HEK293T (cell line): ENCODE data around the gene AFG3L2.
A peak's percentile ranks its signal among the peaks of the same experiment; 100 is the strongest.

ENCODE experiments used
- CTCF ChIA-PET: fragments of 350-600 bp; formaldehyde crosslinking; extraction: SDS; loops from one replicate; lab custom pipeline; 2021; ENCODE audit warnings: antibody characterized with exemption, inconsistent platforms; lab: Yijun Ruan, JAX
- POLR2A ChIA-PET: fragments of 350-600 bp; formaldehyde crosslinking; extraction: SDS; loops from one replicate; lab custom pipeline; 2020; ENCODE audit warnings: antibody characterized with exemption, inconsistent platforms; lab: Yijun Ruan, JAX
- DNase-seq: peaks from one replicate; pipeline ENCODE4 v3.0.0; 2012; ENCODE audit warnings: mixed read lengths; ENCODE audit errors: extremely low spot score
- ARNT ChIP-seq: fragments of 450-650 bp; IDR thresholded peaks from 2 replicates; pipeline ENCODE4 v1.6.1; 2017; ENCODE audit warnings: mild to moderate bottlenecking
- BHLHE40 ChIP-seq: fragments of 450-650 bp; IDR thresholded peaks from 2 replicates; pipeline ENCODE4 v1.6.1; 2016; ENCODE audit warnings: mild to moderate bottlenecking, moderate library complexity, borderline replicate concordance
- CTBP1 ChIP-seq: fragments of 450-650 bp; IDR thresholded peaks from 2 replicates; pipeline ENCODE4 v1.6.1; 2016; ENCODE audit warnings: borderline replicate concordance
- ELF4 ChIP-seq: fragments of 450-650 bp; IDR thresholded peaks from 2 replicates; pipeline ENCODE4 v1.6.1; 2017; ENCODE audit warnings: antibody characterized with exemption
- FOXA1 ChIP-seq: fragments of 450-650 bp; IDR thresholded peaks from 2 replicates; pipeline ENCODE4 v1.6.1; 2016; ENCODE audit warnings: mild to moderate bottlenecking
- FOXK2 ChIP-seq: fragments of 450-650 bp; IDR thresholded peaks from 2 replicates; pipeline ENCODE4 v1.6.1; 2016; ENCODE audit warnings: mild to moderate bottlenecking
- FOXM1 ChIP-seq: fragments of 450-650 bp; IDR thresholded peaks from 2 replicates; pipeline ENCODE4 v1.6.1; 2017; ENCODE audit warnings: mild to moderate bottlenecking, borderline replicate concordance
- HDGF ChIP-seq: fragments of 450-650 bp; IDR thresholded peaks from 2 replicates; pipeline ENCODE4 v1.6.1; 2017; ENCODE audit warnings: antibody characterized with exemption, borderline replicate concordance
- L3MBTL2 ChIP-seq: fragments of 450-650 bp; conservative IDR thresholded peaks from 2 replicates; pipeline ENCODE4 v1.6.1; 2016; ENCODE audit warnings: mild to moderate bottlenecking
- LEF1 ChIP-seq: fragments of 450-650 bp; IDR thresholded peaks from 2 replicates; pipeline ENCODE4 v1.6.1; 2017; ENCODE audit warnings: mild to moderate bottlenecking, borderline replicate concordance
- NFRKB ChIP-seq: fragments of 450-650 bp; IDR thresholded peaks from 2 replicates; pipeline ENCODE4 v1.6.1; 2016; ENCODE audit warnings: mild to moderate bottlenecking, moderate library complexity
- SP1 ChIP-seq: fragments of 450-650 bp; IDR thresholded peaks from 2 replicates; pipeline ENCODE4 v1.6.1; 2017
- SUZ12 ChIP-seq: fragments of 450-650 bp; IDR thresholded peaks from 2 replicates; pipeline ENCODE4 v1.6.1; 2016; ENCODE audit warnings: mild to moderate bottlenecking
- TARDBP ChIP-seq: fragments of 450-650 bp; IDR thresholded peaks from 2 replicates; pipeline ENCODE4 v1.6.1; 2016
- ZNF384 ChIP-seq: fragments of 450-650 bp; IDR thresholded peaks from 2 replicates; pipeline ENCODE4 v1.6.1; 2016
- TF ChIP-seq, protein P1 (sequence below): fragments of 450-650 bp; IDR thresholded peaks from 2 replicates; pipeline ENCODE4 v1.6.1; 2016

Gene AFG3L2

DNA sequence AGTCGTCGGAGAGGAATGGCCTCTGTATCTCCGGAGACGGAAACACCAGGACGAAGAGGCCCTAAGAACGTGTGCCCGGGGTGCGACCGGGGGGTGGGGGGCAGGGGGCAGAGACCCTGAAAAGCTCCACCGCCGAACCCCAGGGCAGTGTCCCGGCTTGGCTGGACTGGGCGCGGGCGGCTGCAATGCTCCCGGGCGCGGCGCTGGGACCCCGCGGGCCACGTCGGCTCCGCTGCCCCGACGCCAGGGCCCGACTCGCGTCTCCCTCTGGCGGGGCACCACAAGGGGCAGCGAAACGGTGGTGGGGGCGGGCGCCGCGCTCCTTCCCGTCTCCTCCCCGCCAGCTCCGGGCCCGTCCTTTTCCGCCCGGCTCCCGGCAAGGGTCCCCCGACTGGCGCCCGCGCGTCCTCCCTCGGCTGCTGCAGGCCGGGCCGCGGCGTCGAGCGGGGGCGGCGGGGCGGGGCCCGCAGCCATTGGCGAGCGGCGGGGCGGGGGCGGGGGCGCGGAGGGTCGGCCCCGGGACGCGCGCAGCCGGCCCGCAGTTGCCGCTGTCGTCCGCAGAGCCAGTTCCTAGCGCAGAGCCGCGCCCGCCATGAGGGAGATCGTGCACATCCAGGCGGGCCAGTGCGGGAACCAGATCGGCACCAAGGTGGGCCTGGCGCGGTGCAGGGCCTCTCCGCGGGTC, 69.2 kb downstream of the AFG3L2 start, which contains the start of gene TUBB6:
Gene TUBB6 (plus strand): TSS at position 541 of the 685 bp plus-strand sequence. CDS start 52 bp downstream, at position 593.
- TF ChIP-seq CTBP1: no peak
- TF ChIP-seq SP1: no peak
- TF ChIP-seq, protein P1, sequence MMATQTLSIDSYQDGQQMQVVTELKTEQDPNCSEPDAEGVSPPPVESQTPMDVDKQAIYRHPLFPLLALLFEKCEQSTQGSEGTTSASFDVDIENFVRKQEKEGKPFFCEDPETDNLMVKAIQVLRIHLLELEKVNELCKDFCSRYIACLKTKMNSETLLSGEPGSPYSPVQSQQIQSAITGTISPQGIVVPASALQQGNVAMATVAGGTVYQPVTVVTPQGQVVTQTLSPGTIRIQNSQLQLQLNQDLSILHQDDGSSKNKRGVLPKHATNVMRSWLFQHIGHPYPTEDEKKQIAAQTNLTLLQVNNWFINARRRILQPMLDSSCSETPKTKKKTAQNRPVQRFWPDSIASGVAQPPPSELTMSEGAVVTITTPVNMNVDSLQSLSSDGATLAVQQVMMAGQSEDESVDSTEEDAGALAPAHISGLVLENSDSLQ: no peak
- TF ChIP-seq LEF1: no peak
- TF ChIP-seq FOXM1: no peak
- no peak for TF ChIP-seq TARDBP
- no peak for TF ChIP-seq NFRKB
- TF ChIP-seq BHLHE40: no peak
- no peak for TF ChIP-seq FOXK2
- no peak for TF ChIP-seq ELF4
- TF ChIP-seq L3MBTL2: no peak
- no peak for TF ChIP-seq ZNF384
- TF ChIP-seq SUZ12: no peak
- TF ChIP-seq HDGF: no peak
- TF ChIP-seq ARNT: no peak
- TF ChIP-seq FOXA1: no peak
- DNase-seq: peak; percentile 72
- CTCF ChIA-PET: no interaction called here
- POLR2A ChIA-PET: interaction anchor here (0.9 to 2.5 kb wide), 2 partner anchors 12 to 76 kb away, joined by 3 to 9 read pairs; no protein-coding TSS in a partner anchor

DNA sequence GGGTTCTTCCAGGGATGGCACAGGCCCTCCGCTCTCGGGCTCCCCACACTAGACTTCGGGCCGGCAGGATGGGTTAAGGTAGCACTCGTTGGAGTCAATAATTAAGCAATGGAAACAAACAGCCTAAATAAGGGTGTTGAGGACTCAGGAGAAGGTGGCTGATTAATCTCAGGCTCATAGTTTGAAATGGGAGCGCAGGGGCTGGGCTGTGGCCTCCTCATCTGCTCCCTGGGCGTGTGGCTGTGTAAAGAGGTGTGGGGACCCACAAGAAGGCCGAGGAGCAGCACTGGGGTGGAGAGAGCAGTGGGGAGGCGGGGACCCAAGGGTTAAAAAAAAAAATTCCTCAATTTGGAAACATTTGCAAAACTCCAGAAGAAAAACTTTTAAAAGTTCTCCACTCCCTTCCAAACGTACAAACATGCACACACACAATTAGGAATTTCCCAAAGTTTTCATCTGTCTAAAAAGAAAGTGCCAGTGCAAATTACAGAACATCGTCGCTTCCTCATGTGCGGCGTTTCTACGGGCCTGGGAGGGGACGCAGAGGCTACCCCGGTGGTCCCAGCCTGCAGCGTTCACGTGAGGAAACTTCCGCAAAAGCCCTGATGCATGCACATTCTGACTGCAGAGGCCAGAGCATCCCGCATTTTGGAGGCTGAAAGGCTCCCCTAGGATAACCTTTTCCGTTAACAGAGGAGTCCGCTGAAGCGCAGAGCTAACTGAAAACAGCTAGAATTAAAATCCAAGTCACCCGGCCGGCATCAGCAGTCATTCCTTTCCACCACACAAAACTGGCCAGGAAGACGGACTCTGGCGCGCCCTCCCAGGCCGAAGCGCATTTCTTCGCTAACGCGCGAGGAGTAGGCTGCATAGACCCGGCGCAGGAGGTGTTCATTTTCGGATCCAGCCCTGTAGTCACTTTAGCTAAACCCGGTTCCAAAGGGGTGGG, 70.0 kb downstream of the AFG3L2 start:
- no peak for TF ChIP-seq FOXA1
- no peak for TF ChIP-seq LEF1
- no peak for TF ChIP-seq CTBP1
- no peak for TF ChIP-seq ARNT
- TF ChIP-seq TARDBP: no peak
- no peak for TF ChIP-seq FOXM1
- TF ChIP-seq, protein P1: no peak
- no peak for TF ChIP-seq SUZ12
- no peak for TF ChIP-seq ZNF384
- no peak for TF ChIP-seq HDGF
- no peak for TF ChIP-seq FOXK2
- no peak for TF ChIP-seq BHLHE40
- no peak for TF ChIP-seq SP1
- no peak for DNase-seq
- CTCF ChIA-PET: no interaction called here
- POLR2A ChIA-PET: interaction anchor here (0.9 to 2.5 kb wide), 2 partner anchors 13 to 77 kb away, joined by 3 to 9 read pairs; no protein-coding TSS in a partner anchor

DNA sequence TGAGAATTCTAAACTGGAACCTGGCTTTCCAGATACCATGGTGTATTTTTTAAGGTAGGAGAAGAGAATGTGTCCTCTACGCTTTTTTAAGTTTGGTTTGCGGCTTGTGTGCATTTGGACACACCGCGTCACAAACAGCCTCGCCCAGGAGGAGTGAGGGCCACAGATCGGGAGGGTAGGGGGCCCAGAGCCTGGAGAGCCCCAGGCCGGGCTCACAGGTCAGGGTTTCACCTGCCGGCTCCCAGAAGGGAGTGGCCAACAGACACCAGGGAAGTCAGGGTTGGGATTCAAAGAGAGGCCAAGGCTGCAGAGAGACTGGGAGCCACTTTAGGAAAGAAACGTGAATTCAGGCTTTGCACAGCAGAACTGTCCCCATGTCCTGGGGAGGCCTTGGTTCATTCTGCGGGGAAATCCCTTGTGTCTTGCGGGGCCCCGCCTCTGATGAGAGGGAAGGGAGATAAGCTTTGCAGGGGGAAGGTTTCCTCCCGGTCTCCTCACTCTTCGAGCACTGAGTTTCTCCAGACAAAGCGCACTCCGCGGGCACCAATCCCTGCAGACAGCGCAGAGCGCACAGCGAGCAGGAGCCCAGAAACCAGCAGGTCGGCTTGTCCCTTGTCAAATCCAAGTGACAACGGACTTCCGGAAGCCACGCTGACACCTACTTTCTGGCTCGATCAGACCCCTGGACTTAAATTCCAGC, 70.9 kb downstream of the AFG3L2 start:
- POLR2A ChIA-PET: no interaction called here
- DNase-seq: no peak
- TF ChIP-seq HDGF: no peak
- TF ChIP-seq CTBP1: no peak
- no peak for TF ChIP-seq SP1
- TF ChIP-seq FOXK2: no peak
- CTCF ChIA-PET: no interaction called here

DNA sequence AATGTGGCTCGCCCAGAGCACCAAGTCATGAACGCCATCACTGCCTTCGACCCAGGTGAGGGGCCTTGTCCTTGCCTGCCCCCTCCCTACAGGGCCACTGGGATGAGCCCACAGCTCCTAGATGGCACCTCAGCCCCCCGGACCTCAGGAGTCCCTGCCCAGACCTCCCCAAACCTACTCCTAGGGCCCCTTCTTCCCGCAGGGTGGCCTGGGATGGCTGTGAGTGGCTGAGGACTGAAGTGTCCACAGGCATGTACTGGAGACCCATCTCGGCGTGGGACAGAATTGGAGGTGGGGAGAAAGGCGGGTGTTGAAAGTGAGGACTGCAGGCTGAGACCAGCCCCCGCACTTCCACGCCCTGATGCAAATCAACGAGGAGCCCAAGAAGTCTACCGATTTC, 71.8 kb downstream of the AFG3L2 start:
- DNase-seq: no peak
- no peak for TF ChIP-seq CTBP1
- TF ChIP-seq ELF4: no peak
- TF ChIP-seq NFRKB: no peak
- no peak for TF ChIP-seq SP1
- TF ChIP-seq L3MBTL2: no peak
- no peak for TF ChIP-seq ZNF384
- no peak for TF ChIP-seq ARNT
- TF ChIP-seq SUZ12: no peak
- TF ChIP-seq FOXA1: no peak
- TF ChIP-seq, protein P1: no peak
- no peak for TF ChIP-seq FOXM1
- TF ChIP-seq HDGF: no peak
- TF ChIP-seq TARDBP: no peak
- no peak for TF ChIP-seq LEF1
- no peak for TF ChIP-seq FOXK2
- no peak for TF ChIP-seq BHLHE40
- ChIA-PET POLR2A (no interaction called here), CTCF (no interaction called here)
